HL-60 (cell line): ENCODE data around the gene MEIOB.

Experiments used
- DNase-seq, 2 experiments: peaks; one replicate each; pipeline ENCODE4 v3.0.0-alpha.2; 2010 to 2020; ENCODE audit warnings: low read depth in 1 of 2, low spot score in 1 of 2
- H3K27ac ChIP-seq: fragments of 250-450 bp; sonication (Bioruptor Pico); replicated peaks from 2 replicates; pipeline ENCODE4 v1.5.1; 2020; ENCODE audit warnings: mild to moderate bottlenecking, moderate library complexity
- H3K27me3 ChIP-seq: fragments of 250-450 bp; sonication (Bioruptor Pico); 2 replicates; pipeline ENCODE4 v1.5.1; 2021; ENCODE audit warnings: mild to moderate bottlenecking, moderate library complexity; ENCODE audit not compliant: insufficient read depth, poor library complexity, severe bottlenecking
- H3K4me3 ChIP-seq: replicated peaks from 2 replicates; pipeline ENCODE4 v1.5.1; 2011; ENCODE audit warnings: mild to moderate bottlenecking, control low read depth, low read length; ENCODE audit not compliant: insufficient read depth
- CTCF ChIP-seq: IDR thresholded peaks from one replicate; pipeline ENCODE4 v1.5.1; 2011; ENCODE audit warnings: low read length, control low read depth, inconsistent platforms; ENCODE audit not compliant: insufficient read depth
- GABPA ChIP-seq: IDR thresholded peaks from 2 replicates; pipeline ENCODE4 v1.6.1; 2012; ENCODE audit warnings: low read depth
- POLR2AphosphoS5 ChIP-seq: IDR thresholded peaks from 2 replicates; pipeline ENCODE4 v1.6.1; 2012; ENCODE audit warnings: low read depth
- REST ChIP-seq: IDR thresholded peaks from 2 replicates; pipeline ENCODE4 v1.6.1; 2012; ENCODE audit warnings: low read depth; ENCODE audit not compliant: insufficient replicate concordance
- SPI1 ChIP-seq: IDR thresholded peaks from 2 replicates; pipeline ENCODE4 v1.6.1; 2012; ENCODE audit warnings: low read depth, mild to moderate bottlenecking, borderline replicate concordance

The MEIOB gene

GRCh38 chr16:1819611-1820010 lies 52.4 kb downstream of the MEIOB start:
- DNase-seq: no peak
- Histone ChIP-seq H3K4me3 (no peak overlapping the region), H3K27ac (no peak overlapping the region), H3K27me3 (no peaks in the 10 kb centered on the region)
- TF ChIP-seq CTCF: no peak

- Histone ChIP-seq H3K4me3 (no peak overlapping the region), H3K27me3 (no peaks in the 10 kb centered on the region), H3K27ac (no peak overlapping the region)
- no peak for DNase-seq
- no peak for TF ChIP-seq CTCF
- no peak for TF ChIP-seq GABPA
- no peak for TF ChIP-seq POLR2AphosphoS5
- no peak for TF ChIP-seq SPI1
- TF ChIP-seq REST: no peak
Measured at GRCh38 chr16:1818873-1819525, 53.0 kb downstream of the MEIOB start.

GRCh38 chr16:1818204-1818872 lies 53.6 kb downstream of the MEIOB start:
- TF ChIP-seq CTCF (no peak), REST (no peak), GABPA (no peak), SPI1 (no peak), POLR2AphosphoS5 (no peak)
- H3K27me3 ChIP-seq: no peaks in the 10 kb centered on the region
- no peak for DNase-seq
- H3K4me3 ChIP-seq: no peak overlapping the region
- H3K27ac ChIP-seq: no peak overlapping the region

GRCh38 chr16:1817716-1818115 lies 54.2 kb downstream of the MEIOB start:
- Histone ChIP-seq H3K4me3 (no peak overlapping the region), H3K27me3 (no peaks in the 10 kb centered on the region), H3K27ac (no peak overlapping the region)
- DNase-seq: no peak
- TF ChIP-seq POLR2AphosphoS5: no peak
- no peak for TF ChIP-seq GABPA
- TF ChIP-seq REST: no peak
- TF ChIP-seq CTCF: no peak
- TF ChIP-seq SPI1: no peak
